NCI-H526 treated with DMSO at 0.1 percent for 48 hours (cell line): ENCODE results near the gene B4GALT3.

Experiments
- DNase-seq: peaks from one replicate; lab custom pipeline; 2025; lab: John Stamatoyannopoulos, UW

Gene B4GALT3

GRCh38 chr1:161188381-161188780, 11.1 kb upstream of the B4GALT3 start:
- no peak for DNase-seq

GRCh38 chr1:161187311-161187710, 10.0 kb upstream of the B4GALT3 start:
- no peak for DNase-seq

GRCh38 chr1:161185732-161186311, 8.5 kb upstream of the B4GALT3 start:
- DNase-seq: no peak

- DNase-seq: no peak
Measured at GRCh38 chr1:161185282-161185682, 8.0 kb upstream of the B4GALT3 start.

GRCh38 chr1:161182214-161182613, 4.9 kb upstream of the B4GALT3 start:
- no peak for DNase-seq

GRCh38 chr1:161180639-161181038, 3.3 kb upstream of the B4GALT3 start:
- DNase-seq: no peak

GRCh38 chr1:161179698-161180097, 2.4 kb upstream of the B4GALT3 start:
- DNase-seq: no peak

GRCh38 chr1:161177936-161178244, 583 bp upstream of the B4GALT3 start:
- DNase-seq: peak; percentile 91

- DNase-seq: no peak
Measured at GRCh38 chr1:161176468-161177111, 717 bp downstream of the B4GALT3 start.

GRCh38 chr1:161175771-161176453, 1.4 kb downstream of the B4GALT3 start:
- DNase-seq: no peak

GRCh38 chr1:161174911-161175310, 2.4 kb downstream of the B4GALT3 start:
- DNase-seq: no peak

- no peak for DNase-seq
Measured at GRCh38 chr1:161173711-161174110, 3.6 kb downstream of the B4GALT3 start.

- no peak for DNase-seq
Measured at GRCh38 chr1:161172776-161173376, 4.4 kb downstream of the B4GALT3 start.

GRCh38 chr1:161172349-161172748, 5.0 kb downstream of the B4GALT3 start:
- DNase-seq: no peak

GRCh38 chr1:161171696-161172095, 5.6 kb downstream of the B4GALT3 start:
- no peak for DNase-seq

- no peak for DNase-seq
Measured at GRCh38 chr1:161171191-161171590, 6.1 kb downstream of the B4GALT3 start.

GRCh38 chr1:161168906-161169305, 8.4 kb downstream of the B4GALT3 start:
- no peak for DNase-seq

GRCh38 chr1:161166669-161167548, 10.4 kb downstream of the B4GALT3 start:
- no peak for DNase-seq

GRCh38 chr1:161165742-161166668, 11.3 kb downstream of the B4GALT3 start, which contains the start of gene PPOX:
Gene PPOX (plus strand): TSS chr1:161166426. CDS start chr1:161166848, 422 bp downstream.
- peak; percentile 100 for DNase-seq

GRCh38 chr1:161164901-161165610, 12.3 kb downstream of the B4GALT3 start:
- no peak for DNase-seq
